Measurements from ENCODE around the gene EPC1.
"Not testable (repeated sequence)": the region's sequence is repeated elsewhere in the genome, so short reads cannot be mapped to it uniquely, and the experiment has no call there.

The EPC1 gene

DNA sequence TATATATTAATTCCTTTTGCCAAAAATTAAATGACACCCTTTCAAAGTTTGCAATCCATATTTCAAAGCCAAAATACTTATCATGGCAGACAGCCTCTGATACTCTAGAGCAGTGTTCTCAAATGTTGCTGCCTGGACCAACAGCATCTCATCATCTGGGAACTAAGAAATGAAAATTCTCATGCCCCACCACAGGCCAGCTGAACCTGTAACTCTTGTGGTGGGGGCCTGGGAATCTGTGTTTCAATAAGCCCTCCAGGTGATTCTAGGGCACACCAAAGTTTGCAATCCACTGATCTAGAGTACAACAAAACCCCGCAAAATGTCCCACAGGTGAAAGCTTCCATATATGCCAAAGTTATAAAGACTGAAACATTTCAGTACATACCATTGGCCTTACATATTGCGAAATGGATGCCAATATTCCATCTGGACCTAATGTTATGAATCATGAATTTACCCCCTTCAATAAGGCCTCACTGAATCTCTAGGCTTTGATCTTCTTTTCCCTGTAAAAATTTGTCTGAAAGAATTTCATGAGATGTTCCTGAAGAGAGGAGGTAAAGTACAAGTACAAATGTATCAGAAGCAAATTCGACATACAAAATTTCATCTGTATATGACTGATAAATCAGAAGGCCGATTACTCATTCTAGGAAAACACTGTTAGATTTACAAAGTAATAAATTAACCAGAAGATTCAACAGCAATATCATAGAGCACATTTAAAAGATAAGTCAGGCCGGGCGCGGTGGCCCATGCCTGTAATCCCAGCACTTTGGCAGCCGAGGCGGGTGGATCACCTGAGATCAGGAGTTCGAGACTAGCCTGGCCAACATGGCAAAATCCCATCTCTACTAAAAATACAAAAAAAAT is 25.3 kb upstream of the EPC1 start:
- peak; percentile 77 for FAIRE-seq
- no peak for DNase-seq (ENCODE audit: insufficient read length, low spot score)

DNA sequence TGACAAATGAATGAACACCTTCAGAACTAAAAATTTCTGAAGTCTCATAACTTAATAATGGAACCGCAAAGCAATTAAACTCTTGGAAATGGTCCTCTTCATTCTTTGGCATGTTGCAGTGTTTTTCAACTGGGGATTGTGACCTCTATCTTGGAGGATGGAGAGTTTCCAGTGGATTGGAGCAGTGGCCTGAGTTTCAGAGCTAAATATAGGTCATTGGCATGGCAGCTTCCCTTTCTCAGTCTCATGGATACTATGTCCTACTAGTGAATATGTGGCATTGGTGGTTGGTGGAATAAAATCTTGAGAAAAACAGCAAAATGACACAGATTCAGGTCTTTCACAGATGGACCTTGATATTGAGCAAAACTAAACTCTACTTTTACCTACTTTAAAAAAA is 24.1 kb upstream of the EPC1 start:
- no peak for FAIRE-seq
- no peak for DNase-seq (ENCODE audit: insufficient read length, low spot score)

DNA sequence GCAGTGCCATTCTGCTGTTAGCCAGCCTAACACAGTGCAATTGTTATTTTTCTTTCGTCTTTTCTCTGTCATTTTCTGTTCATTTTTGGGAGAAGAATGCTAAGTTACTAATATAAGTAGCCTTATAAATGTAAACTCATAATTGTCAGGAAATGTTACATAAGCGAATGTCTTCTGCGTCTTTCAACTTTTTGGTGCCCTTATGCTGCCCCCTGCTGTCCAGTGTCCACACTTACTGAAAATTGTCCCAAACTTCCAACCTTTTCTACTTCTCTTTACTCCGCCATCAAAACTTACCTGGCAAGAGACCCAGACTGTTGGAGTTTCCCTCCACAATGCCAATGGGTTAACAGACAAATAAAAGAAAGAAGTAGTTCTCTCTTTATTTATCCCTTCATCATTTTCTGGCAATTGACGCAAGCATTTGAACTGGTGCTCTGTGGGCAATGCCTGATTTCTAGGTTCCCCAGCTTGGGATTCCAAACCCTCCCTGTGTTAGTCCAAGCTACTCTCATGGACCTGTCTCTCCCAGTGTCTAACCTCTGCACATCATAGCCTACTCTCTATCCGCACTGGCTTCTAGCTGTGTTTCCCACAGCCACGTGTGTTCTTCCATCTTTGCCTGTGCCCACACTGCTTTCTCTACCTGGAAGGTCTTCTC is 21.0 kb upstream of the EPC1 start:
- FAIRE-seq: peak; percentile 90
- DNase-seq (ENCODE audit: insufficient read length, low spot score): peak; percentile 24

DNA sequence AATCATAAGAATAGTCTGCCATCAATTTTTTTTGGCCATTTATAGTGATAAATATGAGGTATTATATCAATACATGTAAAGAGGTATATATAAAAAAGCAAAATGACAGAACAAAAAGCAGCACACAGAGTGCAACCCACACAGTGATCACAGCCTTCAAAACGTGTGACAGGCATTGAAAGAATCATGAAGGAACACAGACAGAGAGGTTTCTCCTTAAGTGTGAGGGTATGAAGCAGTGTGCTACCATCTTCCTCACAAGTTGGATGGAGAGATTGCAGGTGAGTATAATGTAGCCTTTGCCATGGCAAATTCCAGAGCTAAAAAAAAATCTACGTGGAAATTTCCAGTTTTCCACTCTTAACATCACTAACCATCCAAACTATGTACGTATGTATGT is 19.6 kb upstream of the EPC1 start:
- FAIRE-seq: no peak
- DNase-seq (ENCODE audit: insufficient read length, low spot score): no peak

DNA sequence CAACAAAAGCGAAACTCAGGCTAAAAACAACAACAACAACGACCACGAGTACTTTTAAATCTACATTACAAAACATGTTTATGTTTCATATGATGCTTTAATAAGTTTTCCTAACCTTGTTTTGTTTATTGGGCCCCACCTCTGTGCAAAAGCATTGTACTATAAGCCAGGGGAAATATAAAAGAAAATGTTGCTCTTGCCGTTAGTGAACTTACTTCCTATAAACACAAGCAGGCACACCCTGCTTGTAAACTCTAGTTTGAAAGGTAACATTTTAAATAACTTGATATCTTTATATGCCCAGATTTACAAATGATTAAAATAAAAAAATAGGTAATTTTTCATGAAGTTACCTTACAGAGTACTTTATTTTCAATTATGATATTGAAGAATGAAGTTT is 19.2 kb upstream of the EPC1 start:
- no peak for DNase-seq (ENCODE audit: insufficient read length, low spot score)
- FAIRE-seq: no peak

DNA sequence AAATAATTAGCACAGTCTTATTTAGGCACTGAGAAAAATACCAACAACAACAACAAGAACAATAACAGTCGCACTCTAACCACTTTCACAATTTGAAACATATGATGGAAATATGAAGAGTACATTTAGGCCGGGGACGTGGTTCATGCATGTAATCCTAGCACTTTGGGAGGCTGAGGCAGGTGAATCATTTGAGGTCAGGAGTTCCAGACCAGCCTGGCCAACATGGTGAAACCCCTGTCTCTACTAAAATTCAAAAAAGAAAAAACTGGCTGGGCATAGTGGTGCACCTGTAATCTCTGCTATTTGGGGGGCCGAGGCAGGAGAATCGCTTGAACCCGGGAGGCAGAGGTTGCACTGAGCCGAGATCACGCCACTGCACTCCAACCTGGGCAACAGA is 18.4 kb upstream of the EPC1 start:
- not testable (repeated sequence) for DNase-seq (ENCODE audit: insufficient read length, low spot score); FAIRE-seq

DNA sequence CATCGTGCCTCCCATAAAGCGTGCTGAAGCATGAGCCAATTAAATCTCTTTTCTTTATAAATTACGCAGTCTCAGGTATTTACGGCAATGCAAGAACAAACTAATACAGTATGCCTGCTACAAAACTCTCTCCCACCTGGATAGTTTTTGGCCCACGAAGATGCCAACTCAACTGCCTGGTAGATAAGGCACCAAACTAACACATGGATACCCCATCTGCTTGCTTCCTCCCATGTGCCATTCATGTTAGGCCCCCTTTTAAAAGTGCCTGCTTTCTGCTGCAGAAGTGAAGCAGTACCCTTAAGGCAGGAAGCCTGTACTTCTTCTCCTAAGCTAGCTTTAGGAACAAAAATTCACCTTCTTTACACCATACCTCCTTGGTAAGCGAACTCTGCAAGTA is 15.6 kb upstream of the EPC1 start:
- FAIRE-seq (no peak), DNase-seq (ENCODE audit: insufficient read length, low spot score) (no peak)

DNA sequence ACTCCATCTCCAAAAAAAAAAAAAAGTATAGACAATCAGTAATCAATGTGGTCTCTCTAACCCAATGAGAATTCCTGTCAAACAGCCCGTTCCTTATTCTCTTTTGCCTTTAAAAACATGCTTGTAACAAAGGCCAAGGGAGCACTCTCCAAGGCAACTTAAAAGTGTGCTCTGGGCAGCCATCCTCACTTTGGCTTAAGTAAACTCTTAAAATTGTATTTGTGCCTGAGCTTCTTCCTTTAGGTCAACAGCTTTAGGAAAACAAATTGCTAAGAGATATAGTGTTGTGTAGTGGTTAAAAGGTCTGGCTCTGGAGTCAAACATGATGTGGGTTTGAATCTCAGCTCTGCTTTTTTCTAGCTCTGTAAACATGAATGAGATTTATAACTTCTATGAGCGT is 13.9 kb upstream of the EPC1 start:
- FAIRE-seq (no peak), DNase-seq (ENCODE audit: insufficient read length, low spot score) (no peak)

DNA sequence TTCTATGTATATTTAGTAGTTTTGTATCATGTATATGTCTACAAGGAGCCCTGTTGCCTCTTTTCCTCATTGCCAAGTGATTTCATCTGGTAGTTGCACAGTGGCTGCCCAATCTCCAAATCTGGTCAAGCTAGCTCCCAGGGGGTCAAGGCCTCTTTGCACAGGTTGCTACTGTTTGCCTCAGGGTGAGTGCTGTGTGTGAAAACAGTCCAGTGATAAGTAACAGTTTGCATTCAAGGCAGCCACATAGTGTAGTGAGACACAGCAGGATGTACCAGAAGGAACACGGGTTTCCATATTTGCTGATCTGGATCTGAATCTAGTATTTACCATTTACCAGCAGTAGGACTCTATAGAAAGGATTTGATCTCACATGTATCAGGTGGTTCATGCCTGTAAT is 13.3 kb upstream of the EPC1 start:
- no peak for FAIRE-seq
- no peak for DNase-seq (ENCODE audit: insufficient read length, low spot score)

DNA sequence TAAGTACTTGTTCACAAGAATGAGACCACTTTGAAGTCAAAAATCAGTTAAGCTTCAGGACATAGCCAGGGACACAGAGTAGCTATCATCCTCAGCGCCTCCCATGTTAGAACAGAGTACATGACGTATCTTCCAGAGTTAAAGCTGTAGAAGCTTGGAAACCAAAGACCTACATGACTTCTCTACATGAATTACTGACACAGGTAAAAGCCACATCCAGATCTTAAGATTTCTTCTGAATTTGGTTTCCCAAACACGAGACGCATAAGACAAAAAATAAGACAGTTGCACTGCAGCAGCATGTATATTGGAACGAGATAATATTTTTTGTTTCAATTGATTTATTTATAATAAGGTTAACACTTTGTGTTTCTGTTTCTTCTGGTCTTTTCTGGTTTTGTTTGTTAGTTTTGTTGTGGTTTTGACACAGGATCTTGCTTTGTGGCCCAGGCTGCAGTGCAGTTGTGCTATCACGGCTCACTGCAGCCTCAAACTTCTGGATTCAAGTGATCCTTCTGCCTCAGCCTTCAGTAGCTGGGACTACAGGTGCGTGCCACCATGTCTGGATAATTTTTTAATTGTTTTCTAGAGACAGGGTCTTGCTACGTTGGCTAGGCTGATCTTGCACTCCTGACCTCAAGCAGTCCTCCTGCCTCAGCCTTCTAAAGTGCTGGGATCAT is 10.2 kb upstream of the EPC1 start:
- FAIRE-seq (no peak), DNase-seq (ENCODE audit: insufficient read length, low spot score) (no peak)

DNA sequence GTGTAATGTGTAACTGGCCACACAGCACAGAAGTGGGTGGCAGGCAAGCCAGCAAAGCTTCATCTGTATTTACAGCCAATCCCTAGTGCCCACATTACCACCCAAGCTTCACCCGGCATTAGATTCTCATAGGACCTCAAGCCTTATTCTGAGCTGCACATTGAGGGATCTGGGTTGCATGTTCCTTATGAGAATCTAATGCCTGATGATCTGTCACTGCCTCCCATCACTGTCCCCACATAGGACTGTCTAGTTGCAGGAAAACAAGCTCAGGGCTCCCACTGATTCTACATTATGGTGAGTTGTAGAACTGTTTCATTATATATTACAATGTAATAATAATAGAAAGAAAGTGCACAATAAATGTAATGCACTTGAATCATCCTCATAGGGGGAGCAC is 7.7 kb upstream of the EPC1 start:
- not testable (repeated sequence) for DNase-seq (ENCODE audit: insufficient read length, low spot score); FAIRE-seq

DNA sequence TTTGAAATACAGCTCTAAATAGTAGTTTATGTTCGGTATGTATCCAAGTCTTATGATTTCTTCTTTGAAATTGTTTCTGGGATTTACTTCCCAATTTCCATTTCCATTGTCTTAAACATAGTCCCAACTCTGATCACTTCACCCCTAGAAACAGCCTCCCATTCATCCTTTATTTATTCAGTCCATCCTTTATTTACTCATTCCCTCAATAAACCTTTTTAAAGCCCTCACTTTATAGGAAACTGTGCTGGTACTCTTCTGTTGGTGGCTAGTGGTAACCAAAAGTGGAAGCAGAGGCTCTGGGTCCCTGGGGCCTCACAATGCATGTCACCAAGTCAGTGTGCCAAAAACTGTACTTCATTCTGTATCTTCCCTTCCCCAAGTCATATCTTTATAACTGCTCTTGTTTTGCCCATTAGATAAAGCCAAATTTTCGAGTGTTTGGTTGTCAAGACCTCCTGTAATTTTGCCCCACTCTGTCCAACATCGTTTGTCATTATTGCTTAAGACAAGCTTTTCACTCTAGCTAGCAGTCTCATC is 3.9 kb upstream of the EPC1 start:
- no peak for DNase-seq (ENCODE audit: insufficient read length, low spot score)
- no peak for FAIRE-seq

DNA sequence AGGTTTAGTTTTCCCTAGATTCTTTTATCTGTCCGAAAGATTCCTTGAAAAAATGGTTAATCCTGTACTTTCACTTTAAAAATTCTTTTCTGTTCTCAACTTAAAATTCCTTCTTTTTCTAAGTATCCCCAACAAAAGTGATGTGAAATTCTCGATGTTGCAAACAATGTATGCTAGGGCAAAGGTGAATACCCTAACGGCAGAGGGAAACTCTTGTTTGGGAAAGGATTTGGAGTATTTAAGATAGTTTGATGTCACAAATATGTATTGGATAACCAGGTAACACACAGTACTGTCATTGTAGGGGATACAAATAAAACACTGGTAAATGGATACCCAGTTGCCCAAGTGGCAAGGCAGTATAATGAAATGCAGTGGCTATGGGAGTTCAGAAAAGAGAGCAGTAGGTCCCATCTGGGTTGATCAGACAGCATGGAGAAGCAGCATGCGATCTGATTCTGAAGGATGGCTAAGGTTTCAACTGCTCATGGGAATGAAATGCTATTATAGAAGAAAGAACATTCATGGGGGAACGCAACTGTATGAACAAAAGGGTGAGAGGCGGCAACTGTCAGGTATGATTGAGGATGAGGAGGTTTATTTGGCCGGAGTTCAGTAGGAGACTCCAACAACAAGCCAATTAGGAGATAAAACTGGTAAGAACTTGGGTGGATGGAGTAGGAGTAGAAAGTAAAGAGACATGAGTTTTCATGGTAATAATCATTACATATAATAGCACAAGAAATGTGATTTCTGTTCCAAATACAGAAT is 3.2 kb upstream of the EPC1 start:
- no peak for DNase-seq (ENCODE audit: insufficient read length, low spot score)
- no peak for FAIRE-seq

DNA sequence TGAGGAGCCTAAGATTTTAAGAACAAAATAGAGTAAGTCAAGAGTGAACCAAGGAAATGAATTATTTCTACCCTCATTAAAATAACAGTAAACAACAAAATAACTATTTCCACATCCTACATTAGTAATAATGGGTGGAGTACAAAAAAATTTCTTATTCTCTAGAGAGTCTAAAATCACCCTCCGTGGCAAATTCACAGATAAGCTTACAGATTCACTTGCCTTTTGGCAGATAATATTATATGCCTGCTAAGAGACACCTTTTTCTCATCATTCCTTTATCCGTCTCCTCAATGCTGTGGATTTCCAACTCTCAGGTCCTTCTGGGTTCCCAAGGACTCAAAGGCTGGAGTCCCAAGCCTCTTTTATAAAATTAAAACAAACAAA is 2.2 kb upstream of the EPC1 start:
- FAIRE-seq (no peak), DNase-seq (ENCODE audit: insufficient read length, low spot score) (no peak)

DNA sequence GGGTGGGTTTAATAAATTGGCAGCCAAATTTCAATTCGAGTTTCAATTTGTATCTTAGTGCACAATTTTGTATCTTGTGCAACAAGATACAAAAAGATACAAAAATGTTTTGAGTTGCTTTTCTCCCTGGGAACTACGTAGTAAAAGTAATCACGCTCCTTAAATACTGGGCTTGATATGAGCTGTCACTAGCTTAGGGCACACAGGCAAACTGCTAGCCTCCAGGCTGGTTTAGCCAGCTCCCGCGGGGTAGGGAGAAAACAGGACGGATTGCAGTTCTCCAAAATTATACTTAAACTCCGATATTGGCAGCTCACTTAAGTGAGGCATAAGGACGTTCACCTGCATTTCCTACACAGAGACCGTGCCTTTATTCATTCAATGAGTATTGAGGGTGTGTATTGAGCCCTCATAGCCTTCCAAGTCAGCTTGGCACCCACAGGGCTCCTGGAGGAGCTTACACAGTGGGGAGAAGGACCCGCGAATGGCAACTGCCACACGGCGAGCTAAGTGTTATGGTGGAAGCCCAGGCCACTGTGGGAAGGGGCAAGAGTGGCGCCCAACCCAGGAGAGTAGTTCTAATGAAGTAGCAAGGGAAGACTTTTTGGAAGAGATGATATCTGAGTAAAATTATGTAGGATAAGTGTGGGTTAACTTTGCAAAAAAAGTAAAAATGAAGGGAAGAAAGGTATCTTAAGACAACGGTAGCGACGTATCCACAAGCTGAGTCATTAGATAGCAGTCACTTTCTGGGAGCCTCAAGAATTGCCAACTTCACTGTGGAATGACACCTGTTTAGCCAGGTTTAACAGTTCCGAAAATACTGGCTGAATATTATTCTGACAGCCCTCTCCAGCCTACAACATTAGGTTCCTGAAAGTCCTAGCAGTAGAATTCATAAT is 1.6 kb upstream of the EPC1 start:
- DNase-seq (ENCODE audit: insufficient read length, low spot score): no peak
- no peak for FAIRE-seq

DNA sequence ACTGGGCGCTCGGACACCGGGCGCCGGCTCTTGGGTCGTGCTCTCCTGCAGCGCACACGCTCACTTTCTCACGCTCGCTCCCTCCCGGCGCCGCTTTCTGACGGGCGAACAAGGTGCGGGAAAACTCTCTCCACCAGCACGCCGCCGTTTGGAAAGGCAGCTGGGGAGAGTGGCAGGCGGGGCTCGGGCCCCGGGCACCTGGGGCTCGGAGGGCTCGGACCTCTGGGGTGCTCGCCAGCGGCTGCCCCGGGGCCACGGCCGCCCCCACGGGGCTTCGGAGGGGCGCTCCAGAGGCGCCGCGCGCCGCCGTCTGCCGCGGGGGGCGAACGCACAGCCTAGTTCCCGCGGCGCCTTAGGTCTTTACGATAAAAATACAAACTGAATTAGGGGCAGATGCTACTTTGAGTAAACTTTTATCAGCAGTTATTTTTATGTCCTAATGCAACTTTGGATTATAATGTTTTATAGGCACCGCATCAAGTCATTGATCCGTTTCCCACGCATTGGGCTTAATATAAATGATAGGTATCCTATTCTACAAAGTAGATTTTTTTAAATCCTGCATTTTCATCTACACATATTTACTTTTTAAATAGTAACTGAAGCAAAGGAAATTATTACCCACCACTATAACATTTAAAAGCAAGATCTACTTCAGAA is 535 bp upstream of the EPC1 start:
- FAIRE-seq (no peak), DNase-seq (ENCODE audit: insufficient read length, low spot score) (peak; percentile 29)

DNA sequence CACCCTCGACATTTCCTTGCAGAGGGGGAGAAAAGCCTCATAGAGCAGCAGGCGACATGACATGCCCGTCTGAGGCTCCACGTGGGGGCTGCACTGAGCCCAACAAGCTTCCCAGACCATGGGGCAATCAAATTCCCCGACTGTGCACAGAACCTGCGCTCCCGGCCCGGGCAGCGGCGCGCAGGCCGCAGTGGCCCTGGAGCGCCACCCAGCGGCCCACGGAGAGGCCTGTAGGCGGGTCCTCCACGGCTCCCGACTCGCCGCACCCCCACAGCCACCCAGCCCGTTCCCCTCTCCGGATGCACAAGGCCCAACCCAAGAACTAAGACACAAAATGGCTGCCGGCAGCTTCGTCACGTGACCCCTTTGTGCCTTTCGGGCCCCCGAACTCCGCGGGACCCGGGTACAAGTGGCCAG is 816 bp downstream of the EPC1 start:
- DNase-seq (ENCODE audit: insufficient read length, low spot score): peak; percentile 88
- FAIRE-seq: peak; percentile 86

DNA sequence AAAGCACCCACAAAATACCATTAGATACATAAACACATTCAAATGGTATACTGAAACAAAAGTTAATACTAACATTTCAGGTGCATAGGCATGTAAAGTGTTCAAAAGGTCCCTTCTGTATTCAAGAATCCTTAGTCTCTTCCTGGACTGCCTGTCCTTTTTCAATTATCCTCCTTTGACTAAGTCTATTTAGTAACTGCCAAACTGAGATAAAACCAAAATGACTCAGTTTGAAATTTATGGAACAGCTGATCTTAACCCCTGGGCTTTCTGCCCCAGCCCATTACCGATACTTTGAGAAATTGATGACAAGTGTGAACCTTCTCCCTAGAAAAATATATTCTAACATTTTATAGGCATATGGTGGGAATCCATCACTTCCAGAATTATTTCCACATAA is 5.4 kb downstream of the EPC1 start:
- FAIRE-seq (no peak), DNase-seq (ENCODE audit: insufficient read length, low spot score) (no peak)

DNA sequence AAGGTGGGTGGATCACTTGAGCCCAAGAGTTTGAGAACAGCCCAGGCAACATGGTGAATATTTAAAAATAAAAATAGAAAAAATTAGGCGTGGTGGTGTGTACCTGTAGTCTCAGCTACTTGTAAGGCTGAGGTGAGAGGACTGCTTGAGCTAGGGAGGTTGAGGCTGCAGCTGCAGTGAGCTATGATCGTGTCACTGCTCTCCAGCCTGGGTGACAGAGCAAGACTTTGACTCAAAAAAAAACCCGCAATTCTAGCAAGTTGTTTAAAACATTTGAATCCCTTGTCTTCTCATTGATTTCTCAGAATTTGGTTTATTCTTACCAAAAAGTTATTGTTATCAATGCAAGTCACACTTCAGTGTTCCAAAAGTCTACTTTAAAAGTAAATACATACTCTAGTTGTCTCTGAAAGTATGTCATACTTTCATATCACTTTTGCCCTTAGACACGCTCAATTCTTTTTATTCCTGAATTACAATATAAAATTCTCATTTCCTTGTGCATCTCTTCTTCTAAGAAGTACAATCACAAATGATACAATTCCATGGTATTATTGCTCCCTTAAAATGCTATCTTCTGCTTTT is 6.3 kb downstream of the EPC1 start:
- DNase-seq (ENCODE audit: insufficient read length, low spot score): no peak
- FAIRE-seq: no peak

Data from GM19239 (cell line).